ENCODE results near the gene AVEN.

- TF ChIP-seq CTCF (conservative IDR thresholded peaks at IDR 0.05; ENCODE audit: low read length) (no peak), EZH2phosphoT487 (IDR thresholded peaks at IDR 0.05; ENCODE audit: borderline replicate concordance, low read depth, low read length) (no peak)
These were observed 106.3 kb downstream of the AVEN start for GRCh38 chr15:33932734-33933133.
